ENCODE measurements around the gene KCNA4.

- TF ChIP-seq, protein P1, sequence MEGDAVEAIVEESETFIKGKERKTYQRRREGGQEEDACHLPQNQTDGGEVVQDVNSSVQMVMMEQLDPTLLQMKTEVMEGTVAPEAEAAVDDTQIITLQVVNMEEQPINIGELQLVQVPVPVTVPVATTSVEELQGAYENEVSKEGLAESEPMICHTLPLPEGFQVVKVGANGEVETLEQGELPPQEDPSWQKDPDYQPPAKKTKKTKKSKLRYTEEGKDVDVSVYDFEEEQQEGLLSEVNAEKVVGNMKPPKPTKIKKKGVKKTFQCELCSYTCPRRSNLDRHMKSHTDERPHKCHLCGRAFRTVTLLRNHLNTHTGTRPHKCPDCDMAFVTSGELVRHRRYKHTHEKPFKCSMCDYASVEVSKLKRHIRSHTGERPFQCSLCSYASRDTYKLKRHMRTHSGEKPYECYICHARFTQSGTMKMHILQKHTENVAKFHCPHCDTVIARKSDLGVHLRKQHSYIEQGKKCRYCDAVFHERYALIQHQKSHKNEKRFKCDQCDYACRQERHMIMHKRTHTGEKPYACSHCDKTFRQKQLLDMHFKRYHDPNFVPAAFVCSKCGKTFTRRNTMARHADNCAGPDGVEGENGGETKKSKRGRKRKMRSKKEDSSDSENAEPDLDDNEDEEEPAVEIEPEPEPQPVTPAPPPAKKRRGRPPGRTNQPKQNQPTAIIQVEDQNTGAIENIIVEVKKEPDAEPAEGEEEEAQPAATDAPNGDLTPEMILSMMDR (IDR thresholded peaks at IDR 0.05), result no peak
- TF ChIP-seq POLR2A (IDR thresholded peaks at IDR 0.05) (no peak), POLR2AphosphoS5 (IDR thresholded peaks at IDR 0.05) (no peak)
Observed at GRCh38 chr11:30045144-30045543, 28.3 kb upstream of the KCNA4 start.

Data from stomach (tissue), 4 donors.